Astrocyte (in vitro differentiated cells and primary cell): ENCODE data around the gene ITCH. TPM values are rescaled to one million over a fixed set of nuclear protein-coding genes. Genes with fewer than 3 reads are reported as not detected.
"Not testable (repeated sequence)": the region's sequence is repeated elsewhere in the genome, so short reads cannot be mapped to it uniquely, and the experiment has no call there.

Experiments
- DNase-seq: peaks from one replicate; pipeline ENCODE4 v3.0.0-alpha.2; 2010; ENCODE audit warnings: low read depth
- FAIRE-seq: peaks from 2 replicates; lab custom pipeline; 2011; peaks lifted over from hg19 to GRCh38; lab: Jason Lieb, UNC
- H2AFZ ChIP-seq: 2 replicates; pipeline ENCODE4 v1.6.0; 2012; ENCODE audit warnings: low read depth, low read length, inconsistent platforms
- H3K27ac ChIP-seq: 2 replicates; pipeline ENCODE4 v1.5.1; 2011; ENCODE audit warnings: low read depth, low read length, inconsistent platforms
- H3K27me3 ChIP-seq: 2 replicates; pipeline ENCODE4 v1.6.0; 2011; ENCODE audit warnings: low read length, inconsistent platforms; ENCODE audit not compliant: insufficient read depth
- H3K36me3 ChIP-seq: 2 replicates; pipeline ENCODE4 v1.5.1; 2011; ENCODE audit warnings: low read length, inconsistent platforms; ENCODE audit not compliant: insufficient read depth
- H3K4me1 ChIP-seq: 2 replicates; pipeline ENCODE4 v1.5.1; 2011; ENCODE audit warnings: low read length, inconsistent platforms; ENCODE audit not compliant: insufficient read depth
- H3K4me2 ChIP-seq: 2 replicates; pipeline ENCODE4 v1.6.0; 2012; ENCODE audit warnings: low read length, inconsistent platforms
- H3K4me3 ChIP-seq: 2 replicates; pipeline ENCODE4 v1.5.1; 2011; ENCODE audit warnings: low read depth, mild to moderate bottlenecking, low read length, inconsistent platforms; ENCODE audit not compliant: insufficient read depth
- H3K79me2 ChIP-seq: 2 replicates; pipeline ENCODE4 v1.6.0; 2012; ENCODE audit warnings: mild to moderate bottlenecking, low read length, inconsistent platforms; ENCODE audit not compliant: insufficient read depth
- H3K9ac ChIP-seq: 2 replicates; pipeline ENCODE4 v1.6.0; 2012; ENCODE audit warnings: mild to moderate bottlenecking, low read length, inconsistent platforms
- H3K9me3 ChIP-seq: 2 replicates; pipeline ENCODE4 v1.5.1; 2012; ENCODE audit warnings: low read depth, mild to moderate bottlenecking, low read length, inconsistent platforms; ENCODE audit not compliant: insufficient read depth
- H4K20me1 ChIP-seq: 2 replicates; pipeline ENCODE4 v1.6.0; 2012; ENCODE audit warnings: low read length, inconsistent platforms; ENCODE audit not compliant: insufficient read depth
- H3K27ac Mint-ChIP-seq: one replicate; pipeline ENCODE4 v1.8.0; 2021; ENCODE audit warnings: mild to moderate bottlenecking, mixed read lengths; ENCODE audit not compliant: unreplicated experiment
- H3K27me3 Mint-ChIP-seq: one replicate; pipeline ENCODE4 v1.8.0; 2021; ENCODE audit warnings: low read depth, mixed read lengths; ENCODE audit not compliant: unreplicated experiment
- H3K36me3 Mint-ChIP-seq: one replicate; pipeline ENCODE4 v1.8.0; 2021; ENCODE audit warnings: low read depth, mixed read lengths; ENCODE audit not compliant: unreplicated experiment
- H3K4me1 Mint-ChIP-seq: one replicate; pipeline ENCODE4 v1.8.0; 2021; ENCODE audit warnings: low read depth, mixed read lengths; ENCODE audit not compliant: unreplicated experiment
- H3K4me3 Mint-ChIP-seq: one replicate; pipeline ENCODE4 v1.8.0; 2021; ENCODE audit warnings: mild to moderate bottlenecking, moderate library complexity, mixed read lengths; ENCODE audit not compliant: unreplicated experiment
- H3K9me3 Mint-ChIP-seq: one replicate; pipeline ENCODE4 v1.8.0; 2021; ENCODE audit warnings: mild to moderate bottlenecking, mixed read lengths; ENCODE audit not compliant: unreplicated experiment
- EZH2 ChIP-seq: IDR thresholded peaks from 2 replicates; pipeline ENCODE4 v1.6.1; 2012; ENCODE audit warnings: mild to moderate bottlenecking, low read length, inconsistent platforms; ENCODE audit not compliant: insufficient read depth
- total RNA-seq: library from RNA; stranded (reverse); gene quantifications from 2 replicates; pipeline ENCODE4 v1.2.1, GENCODE V29; 2021
- TF ChIP-seq, protein P1 (sequence below): IDR thresholded peaks from 2 replicates; pipeline ENCODE4 v1.5.1; 2011; ENCODE audit warnings: low read depth, mild to moderate bottlenecking, inconsistent platforms, low read length, moderate library complexity; ENCODE audit not compliant: insufficient read depth

ITCH gene
- total RNA-seq, 1 donor from 2014 or later, result 79.0 TPM

DNA sequence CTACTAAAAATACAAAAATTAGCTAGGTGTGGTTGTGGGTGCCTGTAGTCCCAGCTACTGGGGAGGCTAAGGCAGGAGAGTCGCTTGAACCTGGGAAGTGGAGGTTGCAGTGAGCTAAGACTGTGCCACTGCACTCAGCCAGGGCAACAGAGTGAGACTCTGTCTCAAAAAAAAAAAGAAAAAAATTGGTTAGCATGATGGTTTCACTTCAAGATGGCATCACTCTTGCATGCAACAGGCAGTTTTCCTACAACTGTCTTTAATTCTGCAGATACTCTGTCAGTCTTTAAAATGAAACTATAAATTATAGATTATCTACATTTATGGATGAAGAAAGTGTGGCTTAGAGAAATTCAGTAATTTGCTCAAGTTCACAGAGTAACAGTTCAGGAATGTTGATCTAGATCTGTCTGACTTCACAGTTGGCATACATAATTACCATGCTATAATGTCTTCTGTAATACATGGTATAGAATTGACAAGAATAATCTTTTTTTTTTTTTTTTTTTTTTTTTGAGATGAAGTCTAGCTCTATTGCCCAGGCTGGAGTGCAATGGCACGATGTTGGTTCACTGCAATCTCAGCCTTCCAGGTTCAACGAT lies 27.0 kb downstream of the ITCH start:
- no peak overlapping the region for H3K4me3 ChIP-seq
- H3K27me3 ChIP-seq, result no peaks in the 10 kb centered on the region
- DNase-seq (no peak), FAIRE-seq (no peak)
- Mint-ChIP-seq H3K36me3 (peaks cover 15% of the 10 kb centered on the region), H3K4me3 (no peak overlapping the region), H3K4me1 (peaks cover 26% of the 10 kb centered on the region), H3K27ac (peak overlapping the region; percentile 30), H3K27me3 (no peaks in the 10 kb centered on the region), H3K9me3 (no peaks in the 10 kb centered on the region)
- H2AFZ ChIP-seq, result no peak overlapping the region
- no peaks in the 10 kb centered on the region for H3K9me3 ChIP-seq
- peaks cover 17% of the 10 kb centered on the region for H3K4me1 ChIP-seq
- H3K79me2 ChIP-seq, result peaks cover 93% of the 10 kb centered on the region
- H3K4me2 ChIP-seq, result peak overlapping the region; percentile 65
- peak overlapping the region; percentile 57 for H3K27ac ChIP-seq
- peaks cover 79% of the 10 kb centered on the region for H4K20me1 ChIP-seq
- no peak for TF ChIP-seq EZH2
- TF ChIP-seq, protein P1, sequence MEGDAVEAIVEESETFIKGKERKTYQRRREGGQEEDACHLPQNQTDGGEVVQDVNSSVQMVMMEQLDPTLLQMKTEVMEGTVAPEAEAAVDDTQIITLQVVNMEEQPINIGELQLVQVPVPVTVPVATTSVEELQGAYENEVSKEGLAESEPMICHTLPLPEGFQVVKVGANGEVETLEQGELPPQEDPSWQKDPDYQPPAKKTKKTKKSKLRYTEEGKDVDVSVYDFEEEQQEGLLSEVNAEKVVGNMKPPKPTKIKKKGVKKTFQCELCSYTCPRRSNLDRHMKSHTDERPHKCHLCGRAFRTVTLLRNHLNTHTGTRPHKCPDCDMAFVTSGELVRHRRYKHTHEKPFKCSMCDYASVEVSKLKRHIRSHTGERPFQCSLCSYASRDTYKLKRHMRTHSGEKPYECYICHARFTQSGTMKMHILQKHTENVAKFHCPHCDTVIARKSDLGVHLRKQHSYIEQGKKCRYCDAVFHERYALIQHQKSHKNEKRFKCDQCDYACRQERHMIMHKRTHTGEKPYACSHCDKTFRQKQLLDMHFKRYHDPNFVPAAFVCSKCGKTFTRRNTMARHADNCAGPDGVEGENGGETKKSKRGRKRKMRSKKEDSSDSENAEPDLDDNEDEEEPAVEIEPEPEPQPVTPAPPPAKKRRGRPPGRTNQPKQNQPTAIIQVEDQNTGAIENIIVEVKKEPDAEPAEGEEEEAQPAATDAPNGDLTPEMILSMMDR, result no peak
- no peak overlapping the region for H3K9ac ChIP-seq
- peaks cover 23% of the 10 kb centered on the region for H3K36me3 ChIP-seq

DNA sequence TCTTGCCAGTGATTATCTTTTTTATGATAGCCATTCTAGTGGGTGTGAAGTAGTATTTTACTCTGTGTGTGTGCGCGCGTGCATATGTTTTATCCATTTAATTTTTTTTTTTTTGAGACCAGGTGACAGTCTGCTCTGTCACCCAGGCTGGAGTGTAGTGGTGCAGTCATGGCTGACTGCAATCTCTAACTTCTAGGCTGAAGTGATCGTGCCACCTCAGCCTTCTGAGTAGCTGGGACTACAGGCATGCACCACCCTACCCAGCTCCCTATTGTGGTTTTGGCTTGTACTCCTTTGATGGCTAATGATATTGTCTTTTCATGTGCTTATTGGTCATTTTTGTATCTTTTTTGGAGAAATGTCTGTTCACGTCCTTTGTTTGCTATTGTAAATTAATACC lies 33.3 kb downstream of the ITCH start:
- peaks cover 14% of the 10 kb centered on the region for H3K4me1 ChIP-seq
- no peak overlapping the region for H2AFZ ChIP-seq
- FAIRE-seq (no peak), DNase-seq (no peak)
- H3K4me1 Mint-ChIP-seq, result peaks cover 9% of the 10 kb centered on the region
- H3K27ac Mint-ChIP-seq, result no peak overlapping the region
- no peak overlapping the region for H3K27ac ChIP-seq
- H3K79me2 ChIP-seq, result peaks cover 89% of the 10 kb centered on the region
- peaks cover 75% of the 10 kb centered on the region for H4K20me1 ChIP-seq
- H3K36me3 ChIP-seq, result peaks cover 18% of the 10 kb centered on the region
- H3K4me2 ChIP-seq, result no peak overlapping the region
- H3K4me3 ChIP-seq, result no peak overlapping the region
- H3K9me3 Mint-ChIP-seq, result no peaks in the 10 kb centered on the region
- no peaks in the 10 kb centered on the region for H3K9me3 ChIP-seq
- peaks cover 16% of the 10 kb centered on the region for H3K36me3 Mint-ChIP-seq
- no peaks in the 10 kb centered on the region for H3K27me3 ChIP-seq
- H3K9ac ChIP-seq, result no peak overlapping the region
- TF ChIP-seq, protein P1, result no peak
- TF ChIP-seq EZH2, result no peak
- no peak overlapping the region for H3K4me3 Mint-ChIP-seq
- H3K27me3 Mint-ChIP-seq, result no peaks in the 10 kb centered on the region

DNA sequence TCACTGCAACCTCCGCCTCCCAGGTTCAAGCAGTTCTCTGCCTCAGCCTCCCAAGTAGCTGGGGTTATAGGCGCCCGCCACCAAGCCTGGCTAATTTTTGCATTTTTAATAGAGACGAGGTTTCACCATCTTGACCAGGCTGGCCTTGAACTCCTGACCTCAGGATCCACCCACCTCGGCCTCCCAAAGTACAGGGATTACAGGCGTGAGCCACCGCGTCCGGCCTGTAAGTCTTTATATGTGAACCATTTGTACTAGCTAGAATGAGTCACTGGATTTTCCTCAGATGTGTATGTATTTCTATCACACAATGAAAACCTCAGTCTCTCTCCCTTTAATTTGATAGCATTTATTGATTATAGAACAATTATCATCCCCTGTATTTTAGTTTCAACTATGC lies 34.0 kb downstream of the ITCH start:
- Histone ChIP-seq H3K27me3 (no peaks in the 10 kb centered on the region), H4K20me1 (peaks cover 79% of the 10 kb centered on the region), H3K4me1 (peaks cover 16% of the 10 kb centered on the region), H3K9ac (no peak overlapping the region), H2AFZ (no peak overlapping the region), H3K4me2 (no peak overlapping the region), H3K9me3 (no peaks in the 10 kb centered on the region), H3K4me3 (no peak overlapping the region), H3K79me2 (peaks cover 89% of the 10 kb centered on the region), H3K36me3 (peaks cover 22% of the 10 kb centered on the region), H3K27ac (no peak overlapping the region)
- no peaks in the 10 kb centered on the region for H3K27me3 Mint-ChIP-seq
- H3K27ac Mint-ChIP-seq, result peak overlapping the region; percentile 41
- DNase-seq (no peak), FAIRE-seq (no peak)
- peaks cover 14% of the 10 kb centered on the region for H3K4me1 Mint-ChIP-seq
- TF ChIP-seq, protein P1, result no peak
- no peak for TF ChIP-seq EZH2
- no peaks in the 10 kb centered on the region for H3K9me3 Mint-ChIP-seq
- H3K36me3 Mint-ChIP-seq, result peaks cover 16% of the 10 kb centered on the region
- no peak overlapping the region for H3K4me3 Mint-ChIP-seq

DNA sequence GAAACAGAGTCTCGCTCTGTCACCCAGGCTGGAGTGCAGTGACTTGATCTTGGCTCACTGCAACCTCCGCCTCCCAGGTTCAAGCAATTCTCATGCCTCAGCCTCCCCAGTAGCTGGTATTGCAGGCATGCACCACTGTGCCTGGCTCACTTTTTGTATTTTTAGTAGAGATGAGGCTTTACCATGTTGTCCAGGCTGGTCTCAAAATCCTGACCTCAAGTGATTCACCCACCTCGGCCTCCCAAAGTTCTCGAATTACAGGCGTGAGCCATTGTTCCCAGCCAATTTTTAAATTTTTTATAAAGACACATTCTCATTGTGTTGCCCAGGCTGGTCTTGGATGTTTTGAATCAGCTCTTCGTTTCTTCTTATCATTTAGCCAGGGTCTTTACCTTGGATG lies 37.7 kb downstream of the ITCH start:
- peaks cover 82% of the 10 kb centered on the region for H4K20me1 ChIP-seq
- H3K36me3 Mint-ChIP-seq, H2AFZ ChIP-seq, H3K9me3 Mint-ChIP-seq, H3K36me3 ChIP-seq, H3K9me3 ChIP-seq, H3K27me3 ChIP-seq, H3K4me3 ChIP-seq, FAIRE-seq, H3K27me3 Mint-ChIP-seq, H3K4me3 Mint-ChIP-seq: not testable (repeated sequence)
- DNase-seq, result peak; percentile 81
- H3K4me2 ChIP-seq, result peak overlapping the region; percentile 59
- peak overlapping the region; percentile 37 for H3K9ac ChIP-seq
- H3K4me1 Mint-ChIP-seq, result peaks cover 30% of the 10 kb centered on the region
- H3K27ac ChIP-seq, result peak overlapping the region; percentile 58
- peaks cover 89% of the 10 kb centered on the region for H3K79me2 ChIP-seq
- H3K27ac Mint-ChIP-seq, result peak overlapping the region; percentile 24
- peaks cover 16% of the 10 kb centered on the region for H3K4me1 ChIP-seq
